ENCODE results near the gene ZNF627. TPM values are rescaled to one million over a fixed set of nuclear protein-coding genes. Genes with fewer than 3 reads are reported as not detected.
"Not testable (repeated sequence)": the region's sequence is repeated elsewhere in the genome, so short reads cannot be mapped to it uniquely, and the experiment has no call there.

ZNF627 gene
- total RNA-seq, 2 experiments from 2014 or later = 6.3 to 7.1 TPM

DNA sequence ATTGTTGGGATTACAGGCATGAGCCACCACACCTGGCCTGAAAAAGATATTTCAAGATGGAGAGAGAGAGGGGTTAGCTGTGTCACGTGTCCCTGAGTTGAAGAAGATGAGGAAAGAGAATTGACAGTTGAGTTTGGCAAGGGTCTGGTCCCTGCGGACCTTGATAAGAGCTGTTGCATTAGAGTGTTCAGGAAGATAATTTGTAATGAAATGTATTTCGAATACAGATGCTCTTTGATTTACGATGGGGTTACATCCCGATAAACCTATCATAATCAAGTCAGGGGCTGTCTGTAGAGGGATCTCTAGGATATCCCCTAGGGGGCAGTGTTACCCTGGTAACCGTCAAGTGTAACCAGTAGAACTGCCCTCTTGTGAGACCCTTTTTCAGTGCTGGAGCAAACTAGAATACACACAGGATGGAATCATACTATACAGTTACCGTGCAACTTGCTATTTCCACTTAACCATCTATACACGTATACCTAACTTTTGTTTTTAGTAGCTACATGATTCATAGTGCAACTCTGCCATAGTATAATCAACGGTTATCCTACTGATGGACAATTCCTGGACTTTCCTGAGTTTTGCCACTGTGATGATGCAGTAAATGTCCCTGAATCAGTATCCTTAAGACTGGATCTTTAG lies 36.8 kb upstream of the ZNF627 start:
- Mint-ChIP-seq H3K4me1 (peaks cover 50% of the 10 kb centered on the region), H3K36me3 (peaks cover 4% of the 10 kb centered on the region), H3K4me3 (peak overlapping the region; percentile 85), H3K27me3 (no peaks in the 10 kb centered on the region), H3K27ac (peak overlapping the region; percentile 76), H3K9me3 (ENCODE audit: low read depth) (no peaks in the 10 kb centered on the region)
- CTCF ChIA-PET = interaction anchor here (0.6 to 9.4 kb wide), 12 partner anchors 9 to 253 kb away, joined by 3 to 233 read pairs (median 4); partner anchors contain the start of genes ACP5 and CNN1
- peak; percentile 60 for ATAC-seq
- peak; percentile 86 for DNase-seq

GRCh38 chr19:11563532-11563931 lies 33.8 kb upstream of the ZNF627 start:
- H3K9me3 Mint-ChIP-seq (ENCODE audit: low read depth) = no peaks in the 10 kb centered on the region
- H3K4me3 Mint-ChIP-seq = no peak overlapping the region
- H3K27me3 Mint-ChIP-seq = no peaks in the 10 kb centered on the region
- peak overlapping the region; percentile 2 for H3K27ac Mint-ChIP-seq
- H3K36me3 Mint-ChIP-seq = peaks cover 3% of the 10 kb centered on the region
- CTCF ChIA-PET = interaction anchor here (0.8 to 9.4 kb wide), 4 partner anchors 9 to 425 kb away, joined by 3 to 233 read pairs (median 4); partner anchors contain the start of gene ACP5
- H3K4me1 Mint-ChIP-seq = peaks cover 37% of the 10 kb centered on the region
- ATAC-seq (no peak), DNase-seq (no peak)

GRCh38 chr19:11564082-11564807 lies 33.0 kb upstream of the ZNF627 start:
- H3K27ac Mint-ChIP-seq; H3K36me3 Mint-ChIP-seq; H3K27me3 Mint-ChIP-seq; DNase-seq; H3K9me3 Mint-ChIP-seq (ENCODE audit: low read depth); ATAC-seq; H3K4me3 Mint-ChIP-seq: not testable (repeated sequence)
- CTCF ChIA-PET = interaction anchor here (0.9 to 9.4 kb wide), 2 partner anchors 18 to 424 kb away, joined by 3 to 233 read pairs; partner anchors contain the start of gene ACP5
- H3K4me1 Mint-ChIP-seq = peaks cover 41% of the 10 kb centered on the region

- not testable (repeated sequence) for ATAC-seq; H3K9me3 Mint-ChIP-seq (ENCODE audit: low read depth); H3K27ac Mint-ChIP-seq; H3K36me3 Mint-ChIP-seq; H3K4me3 Mint-ChIP-seq; H3K27me3 Mint-ChIP-seq; DNase-seq
- H3K4me1 Mint-ChIP-seq = peaks cover 36% of the 10 kb centered on the region
- CTCF ChIA-PET = interaction anchor here (0.9 kb wide), 1 partner anchor 9 kb away, joined by 5 read pairs; no protein-coding TSS in a partner anchor
Observed at GRCh38 chr19:11565649-11565980, 31.7 kb upstream of the ZNF627 start.

- no peak for DNase-seq
- Mint-ChIP-seq H3K27me3 (no peaks in the 10 kb centered on the region), H3K36me3 (peaks cover 3% of the 10 kb centered on the region), H3K9me3 (ENCODE audit: low read depth) (no peaks in the 10 kb centered on the region), H3K4me1 (peaks cover 32% of the 10 kb centered on the region), H3K27ac (no peak overlapping the region), H3K4me3 (no peak overlapping the region)
- CTCF ChIA-PET = interaction anchor here (0.6 to 0.9 kb wide), 2 partner anchors 9 to 16 kb away, joined by 4 to 5 read pairs; no protein-coding TSS in a partner anchor
- no peak for ATAC-seq
Observed at GRCh38 chr19:11566164-11566563, 31.1 kb upstream of the ZNF627 start.

DNA sequence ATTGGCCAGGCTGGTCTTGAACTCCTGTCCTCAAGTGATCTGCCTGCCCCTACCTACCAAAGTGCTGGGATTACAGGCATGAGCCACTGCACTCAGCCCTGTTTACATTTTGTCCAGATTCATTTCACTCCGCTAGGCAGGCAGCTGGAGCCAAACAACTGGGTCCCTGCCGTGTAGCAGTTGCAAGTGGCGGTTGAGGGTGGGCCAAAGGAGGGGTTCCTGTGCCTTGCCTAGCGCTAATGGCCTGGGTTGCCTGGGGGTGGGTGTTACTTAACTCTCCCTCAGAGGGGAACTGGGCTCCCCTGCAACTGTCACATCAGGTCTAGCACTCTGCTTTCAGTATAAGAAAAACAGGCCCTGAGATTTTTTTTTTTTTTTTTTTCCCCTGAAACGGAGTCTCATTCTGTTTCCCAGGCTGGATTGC lies 27.2 kb upstream of the ZNF627 start:
- CTCF ChIA-PET = interaction anchor here (0.7 to 3.2 kb wide), 3 partner anchors 8 to 16 kb away, joined by 3 to 15 read pairs (median 12); partner anchors contain the start of gene ACP5
- Mint-ChIP-seq H3K9me3 (ENCODE audit: low read depth) (no peaks in the 10 kb centered on the region), H3K4me1 (peaks cover 30% of the 10 kb centered on the region), H3K36me3 (peaks cover 3% of the 10 kb centered on the region), H3K4me3 (no peak overlapping the region), H3K27ac (no peak overlapping the region), H3K27me3 (no peaks in the 10 kb centered on the region)
- no peak for DNase-seq
- ATAC-seq = no peak

DNA sequence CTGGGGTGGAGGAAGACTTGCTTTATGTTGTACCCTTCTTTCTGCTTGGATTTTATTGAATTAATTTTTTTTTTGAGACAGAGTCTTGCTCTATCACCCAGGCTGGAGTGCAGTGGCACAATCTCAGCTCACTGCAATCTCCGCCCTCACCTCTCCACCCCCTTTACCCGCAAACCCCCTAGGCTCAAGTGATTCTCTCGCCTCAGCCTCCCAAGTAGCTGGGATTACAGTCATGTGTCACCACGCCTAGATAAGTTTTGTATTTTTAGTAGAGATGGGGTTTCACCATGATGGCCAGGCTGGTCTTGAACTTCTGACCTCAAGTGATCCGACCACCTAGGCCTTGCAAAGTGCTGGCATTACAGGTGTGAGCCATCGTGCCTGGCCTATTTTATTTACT lies 23.9 kb upstream of the ZNF627 start:
- not testable (repeated sequence) for H3K27me3 Mint-ChIP-seq; DNase-seq; H3K27ac Mint-ChIP-seq; H3K36me3 Mint-ChIP-seq; H3K4me3 Mint-ChIP-seq; ATAC-seq; H3K9me3 Mint-ChIP-seq (ENCODE audit: low read depth)
- CTCF ChIA-PET = interaction anchor here (0.8 to 21.9 kb wide), 2 partner anchors 13 to 15 kb away, joined by 3 to 233 read pairs; partner anchors contain the start of gene ELOF1
- H3K4me1 Mint-ChIP-seq = peaks cover 30% of the 10 kb centered on the region

GRCh38 chr19:11573763-11574162 lies 23.5 kb upstream of the ZNF627 start:
- not testable (repeated sequence) for H3K27me3 Mint-ChIP-seq; H3K27ac Mint-ChIP-seq; DNase-seq; H3K9me3 Mint-ChIP-seq (ENCODE audit: low read depth); H3K4me3 Mint-ChIP-seq; H3K36me3 Mint-ChIP-seq; ATAC-seq
- CTCF ChIA-PET = interaction anchor here (0.8 to 21.9 kb wide), 3 partner anchors 9 to 15 kb away, joined by 3 to 233 read pairs (median 3); partner anchors contain the start of gene ELOF1
- H3K4me1 Mint-ChIP-seq = peaks cover 28% of the 10 kb centered on the region

DNA sequence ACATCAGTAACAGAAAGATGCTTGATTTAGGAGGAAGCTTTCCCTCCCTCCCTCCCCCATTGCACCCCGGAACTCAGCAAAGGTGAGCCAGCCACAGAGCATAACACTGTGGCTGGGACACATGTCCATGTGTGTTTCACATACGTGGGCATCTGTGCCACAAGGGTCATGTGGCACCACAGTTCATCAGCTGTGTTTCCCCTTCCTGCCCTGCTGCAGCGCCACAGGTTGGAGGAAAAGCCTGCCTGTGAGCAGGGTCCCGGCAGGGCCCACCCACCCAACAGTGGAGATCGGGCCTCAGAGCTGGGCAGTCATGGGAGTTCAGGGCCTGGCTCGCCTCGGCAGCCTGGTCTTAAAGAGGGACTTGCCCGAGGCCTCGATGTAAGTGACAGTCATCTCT lies 22.6 kb upstream of the ZNF627 start:
- no peaks in the 10 kb centered on the region for H3K9me3 Mint-ChIP-seq (ENCODE audit: low read depth)
- DNase-seq (peak; percentile 65), ATAC-seq (peak; percentile 16)
- H3K27me3 Mint-ChIP-seq = no peaks in the 10 kb centered on the region
- H3K36me3 Mint-ChIP-seq = no peaks in the 10 kb centered on the region
- CTCF ChIA-PET = interaction anchor here (0.8 to 21.9 kb wide), 4 partner anchors 8 to 15 kb away, joined by 3 to 233 read pairs (median 4); partner anchors contain the start of gene ELOF1
- H3K4me3 Mint-ChIP-seq = no peak overlapping the region
- H3K4me1 Mint-ChIP-seq = peaks cover 26% of the 10 kb centered on the region
- H3K27ac Mint-ChIP-seq = peak overlapping the region; percentile 24

- Mint-ChIP-seq H3K36me3 (no peaks in the 10 kb centered on the region), H3K27me3 (no peaks in the 10 kb centered on the region)
Observed at GRCh38 chr19:11576227-11576626, 21.1 kb upstream of the ZNF627 start.

DNA sequence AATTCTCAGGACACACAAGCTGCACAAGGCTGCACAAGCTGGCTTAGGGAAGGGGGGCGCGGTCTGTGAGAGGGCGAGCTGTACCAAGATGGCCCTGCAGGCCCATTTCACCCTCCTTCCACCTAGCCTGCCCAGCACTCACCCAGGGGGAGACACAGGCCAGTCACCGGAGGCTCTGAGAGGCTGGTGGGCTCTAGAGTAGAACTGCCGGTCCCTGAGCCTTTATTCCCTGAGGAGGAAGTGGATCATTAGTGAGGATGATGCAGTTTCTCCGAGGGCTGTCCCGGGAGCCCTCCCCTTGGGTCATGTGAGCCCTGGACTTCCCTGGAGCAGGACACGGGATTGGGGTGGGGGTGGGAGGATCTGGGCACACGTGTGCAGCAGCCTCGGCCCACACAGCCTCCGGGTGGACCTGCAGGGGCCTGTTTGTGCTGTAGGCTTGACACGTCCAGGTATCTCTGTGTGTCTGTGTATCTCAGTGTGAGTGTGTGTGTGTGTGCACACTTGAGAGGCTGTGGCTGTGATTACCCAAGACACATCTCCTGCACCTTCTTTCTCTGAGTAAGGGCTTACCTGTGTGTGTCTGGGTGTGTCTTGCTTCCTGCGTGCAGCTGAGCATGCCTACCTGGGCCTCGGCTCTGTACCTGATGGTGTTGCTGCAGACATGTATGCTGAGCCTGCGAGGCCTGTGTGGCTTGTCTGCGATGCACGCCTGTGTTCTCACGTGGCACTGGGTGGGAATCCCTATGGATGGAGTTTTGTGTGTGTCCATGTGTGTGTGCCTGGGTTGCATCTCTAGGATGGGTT lies 19.6 kb upstream of the ZNF627 start, which contains the start of gene ACP5:
TSS of gene ACP5 (minus strand) at position 195 of the 807 bp plus-strand sequence. CDS start 328 bp downstream, outside the sequence.
- ATAC-seq (no peak), DNase-seq (no peak)
- H3K36me3 Mint-ChIP-seq = peaks cover 1% of the 10 kb centered on the region
- CTCF ChIA-PET = interaction anchor here (1.1 to 21.9 kb wide), 3 partner anchors 9 to 18 kb away, joined by 4 to 233 read pairs (median 15); partner anchors contain the start of gene ELOF1
- peak within 1 kb of the TSS; percentile 66 for H3K27ac Mint-ChIP-seq
- no peaks in the 10 kb centered on the region for H3K27me3 Mint-ChIP-seq
- no peaks in the 10 kb centered on the region for H3K9me3 Mint-ChIP-seq (ENCODE audit: low read depth)
- peaks cover 41% of the 10 kb centered on the region for H3K4me1 Mint-ChIP-seq
- peak within 1 kb of the TSS; percentile 72 for H3K4me3 Mint-ChIP-seq

More at GRCh38 chr19:11576227-11576626, 21.1 kb upstream of the ZNF627 start:
- Mint-ChIP-seq H3K4me1 (peaks cover 32% of the 10 kb centered on the region), H3K27ac (no peak overlapping the region), H3K9me3 (ENCODE audit: low read depth) (no peaks in the 10 kb centered on the region), H3K4me3 (no peak overlapping the region)
- ATAC-seq (no peak), DNase-seq (no peak)
- CTCF ChIA-PET = interaction anchor here (0.5 to 21.9 kb wide), 6 partner anchors 10 to 490 kb away, joined by 3 to 233 read pairs (median 4); partner anchors contain the start of gene ELOF1

DNA sequence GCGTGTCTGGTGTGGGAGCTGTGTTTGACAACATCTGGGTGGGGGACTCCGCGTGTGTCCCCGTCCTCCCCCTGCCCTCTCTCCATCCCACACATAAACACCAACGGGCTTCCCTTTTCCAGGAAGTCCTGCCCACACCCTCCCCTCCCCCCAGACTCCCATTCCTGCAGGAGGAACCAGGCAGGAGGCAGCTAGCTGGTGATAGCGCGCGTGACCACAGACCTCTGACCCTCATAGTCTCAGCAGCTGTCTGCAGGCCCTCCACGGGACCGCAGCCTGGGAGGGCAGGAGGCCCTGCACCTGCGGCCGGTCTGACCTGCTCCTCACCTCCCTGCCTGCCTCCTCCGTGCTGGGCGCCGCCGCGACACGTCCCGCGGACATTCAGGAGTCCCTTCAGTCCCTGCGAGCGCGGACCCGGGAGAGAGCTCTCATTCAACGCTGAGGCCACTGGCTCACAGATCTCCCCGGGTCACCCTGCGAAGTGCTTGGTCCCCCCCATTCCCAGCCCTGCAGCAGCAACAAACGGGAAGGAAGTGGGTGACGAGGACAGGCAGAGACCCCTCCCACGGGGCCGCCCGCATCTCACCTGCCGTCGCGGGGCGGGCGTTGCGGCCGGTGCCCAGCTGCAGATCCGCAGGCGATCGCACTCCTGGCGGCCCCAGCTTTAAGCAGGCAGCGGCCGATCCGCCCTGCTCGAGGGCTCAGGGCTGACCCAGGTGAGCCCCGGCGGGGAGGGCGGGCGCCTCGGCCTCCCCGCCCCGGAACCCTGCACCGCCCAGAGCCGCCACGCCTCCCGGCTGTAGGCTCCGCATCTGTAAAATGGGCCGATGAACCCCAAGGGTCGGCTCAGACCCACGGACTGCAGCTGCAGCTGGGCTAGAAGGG lies 18.8 kb upstream of the ZNF627 start:
- Mint-ChIP-seq H3K4me3 (peak overlapping the region; percentile 72), H3K27ac (peak overlapping the region; percentile 69)
- DNase-seq = peak; percentile 59

More for the DNA sequence above, 18.8 kb upstream of the ZNF627 start:
- H3K36me3 Mint-ChIP-seq = peaks cover 1% of the 10 kb centered on the region
- peaks cover 44% of the 10 kb centered on the region for H3K4me1 Mint-ChIP-seq
- H3K27me3 Mint-ChIP-seq = no peaks in the 10 kb centered on the region
- CTCF ChIA-PET = interaction anchor here (1.0 to 21.9 kb wide), 5 partner anchors 9 to 18 kb away, joined by 3 to 233 read pairs (median 4); partner anchors contain the start of gene ELOF1
- no peaks in the 10 kb centered on the region for H3K9me3 Mint-ChIP-seq (ENCODE audit: low read depth)
- peak; percentile 72 for ATAC-seq

Measured in activated CD8-positive, alpha-beta memory T cell treated with anti-CD3 and anti-CD28 coated beads, Interleukin-2, amount 10 ng/mL, durations not matched to agents 7 days and 5 days (primary cell).